Endothelial cell of hepatic sinusoid (primary cell): ENCODE results near the gene CCDC7.
"Not testable (repeated sequence)": the region's sequence is repeated elsewhere in the genome, so short reads cannot be mapped to it uniquely, and the experiment has no call there.

Experiments used
- in situ Hi-C: cut with HindIII; loops from 2 replicates; pipeline ENCODE4 v1.10.0; 2017; ENCODE audit warnings: low sequenced_read_pairs

CCDC7 gene

GRCh38 chr10:32445740-32446535 is at the start of gene CCDC7:
CCDC7 (plus strand) TSS chr10:32446140; CDS start chr10:32451643, 5,503 bp downstream.
- in situ Hi-C loops, result no loop called here

GRCh38 chr10:32397163-32397562 is 48.8 kb upstream of the CCDC7 start:
- in situ Hi-C loops, result not testable (repeated sequence)

- in situ Hi-C loops, result not testable (repeated sequence)
Observed at GRCh38 chr10:32399720-32400119, 46.2 kb upstream of the CCDC7 start.

- in situ Hi-C loops, result no loop called here
Observed at GRCh38 chr10:32400961-32401360, 45.0 kb upstream of the CCDC7 start.

GRCh38 chr10:32402499-32402898 is 43.4 kb upstream of the CCDC7 start:
- in situ Hi-C loops, result no loop called here

GRCh38 chr10:32403091-32403490 is 42.8 kb upstream of the CCDC7 start:
- in situ Hi-C loops, result no loop called here

- in situ Hi-C loops, result loop anchor here (5.0 kb wide), 2 partner anchors 69 to 159 kb away; no protein-coding TSS in a partner anchor
Observed at GRCh38 chr10:32408690-32409089, 37.2 kb upstream of the CCDC7 start.

GRCh38 chr10:32409741-32410140 is 36.2 kb upstream of the CCDC7 start:
- in situ Hi-C loops, result loop anchor here (5.0 kb wide), 2 partner anchors 68 to 158 kb away; no protein-coding TSS in a partner anchor

- in situ Hi-C loops, result no loop called here
Observed at GRCh38 chr10:32410569-32410968, 35.4 kb upstream of the CCDC7 start.

- in situ Hi-C loops, result no loop called here
Observed at GRCh38 chr10:32411797-32412498, 34.0 kb upstream of the CCDC7 start.

GRCh38 chr10:32412499-32412853 is 33.5 kb upstream of the CCDC7 start:
- in situ Hi-C loops, result no loop called here

- in situ Hi-C loops, result no loop called here
Observed at GRCh38 chr10:32413513-32413912, 32.4 kb upstream of the CCDC7 start.

GRCh38 chr10:32415361-32415760 is 30.6 kb upstream of the CCDC7 start:
- in situ Hi-C loops, result no loop called here

- in situ Hi-C loops, result no loop called here
Observed at GRCh38 chr10:32417911-32418547, 27.9 kb upstream of the CCDC7 start.

- in situ Hi-C loops, result no loop called here
Observed at GRCh38 chr10:32418572-32418971, 27.4 kb upstream of the CCDC7 start.

- in situ Hi-C loops, result no loop called here
Observed at GRCh38 chr10:32419615-32420014, 26.3 kb upstream of the CCDC7 start.

- in situ Hi-C loops, result no loop called here
Observed at GRCh38 chr10:32426186-32426585, 19.8 kb upstream of the CCDC7 start.

- in situ Hi-C loops, result no loop called here
Observed at GRCh38 chr10:32433542-32433941, 12.4 kb upstream of the CCDC7 start.

- in situ Hi-C loops, result no loop called here
Observed at GRCh38 chr10:32436215-32436614, 9.7 kb upstream of the CCDC7 start.

- in situ Hi-C loops, result no loop called here
Observed at GRCh38 chr10:32437334-32437733, 8.6 kb upstream of the CCDC7 start.

- in situ Hi-C loops, result no loop called here
Observed at GRCh38 chr10:32445036-32445435, 904 bp upstream of the CCDC7 start.
